Lung (tissue), 12 donors: ENCODE data around the gene AOAH. TPM values are rescaled to one million over a fixed set of nuclear protein-coding genes. Genes with fewer than 3 reads are reported as not detected.

Experiments
- ATAC-seq: fragments of 200-7000 bp; cut with Tn5 transposase; one replicate; pipeline ENCODE4 v1.9.1; 2020; ENCODE audit warnings: moderate number of reproducible peaks; ENCODE audit not compliant: insufficient read depth, low FRiP score
- DNase-seq, 3 donors: peaks; one replicate each; pipeline ENCODE4 v3.0.0-alpha.2; 2013 to 2017
- H3K27ac ChIP-seq, 2 donors: one replicate each; pipeline ENCODE4 v1.5.1; 2013; ENCODE audit warnings: mild to moderate bottlenecking in 2 of 2, moderate library complexity in 2 of 2, control low read depth in 1 of 2, inconsistent platforms in 1 of 2, low read depth in 1 of 2, low read length in 1 of 2
- H3K27me3 ChIP-seq, 3 donors: one replicate each; pipeline ENCODE4 v1.5.1; 2013; ENCODE audit warnings: low read length in 2 of 3; ENCODE audit not compliant: control insufficient read depth in 3 of 3, insufficient read depth in 3 of 3
- H3K36me3 ChIP-seq, 4 donors: one replicate each; pipeline ENCODE4 v1.5.1; 2013; ENCODE audit warnings: low read length in 4 of 4, mild to moderate bottlenecking in 1 of 4, moderate library complexity in 1 of 4; ENCODE audit not compliant: control insufficient read depth in 4 of 4, insufficient read depth in 4 of 4
- H3K4me1 ChIP-seq, 5 donors: one replicate each; pipeline ENCODE4 v1.5.1; 2013; ENCODE audit warnings: low read length in 5 of 5, mild to moderate bottlenecking in 2 of 5, moderate library complexity in 1 of 5; ENCODE audit not compliant: control insufficient read depth in 5 of 5, insufficient read depth in 5 of 5
- H3K4me3 ChIP-seq: one replicate; pipeline ENCODE4 v1.5.1; 2013; ENCODE audit warnings: mild to moderate bottlenecking, control low read depth, moderate library complexity
- H3K9ac ChIP-seq, 2 donors: one replicate each; pipeline ENCODE4 v1.5.1; 2013; ENCODE audit warnings: low read length in 2 of 2, control low read depth in 1 of 2; ENCODE audit not compliant: insufficient read depth in 1 of 2
- H3K9me3 ChIP-seq, 4 donors: one replicate each; pipeline ENCODE4 v1.5.1; 2013; ENCODE audit warnings: low read length in 3 of 4, mild to moderate bottlenecking in 1 of 4, moderate library complexity in 1 of 4; ENCODE audit not compliant: control insufficient read depth in 4 of 4, insufficient read depth in 3 of 4
- WGBS, 2 donors: extraction: QIAGEN DNeasy Blood & Tissue Kit; methylation state at CpG; one replicate each; pipeline ENCODE4 v1.1.7; 2013; 5-methylcytosine and 5-hydroxymethylcytosine counted together
- polyA plus RNA-seq, 2 donors: library from polyadenylated mRNA; stranded (reverse); fragments of 200-250 nt; gene quantifications; one replicate each; pipeline ENCODE4 v1.2.1, GENCODE V29; 2013
- total RNA-seq, 2 donors: library from RNA; depleted of rRNA in 1 of 2; stranded (reverse); fragments of >200 nt in 1 of 2; gene quantifications; one replicate each; pipeline ENCODE4 v1.2.1, GENCODE V29; 2014 to 2021
- TF ChIP-seq, protein P1 (sequence below): IDR thresholded peaks from 2 replicates; pipeline ENCODE4 v1.5.1; 2012; ENCODE audit warnings: mild to moderate bottlenecking; ENCODE audit errors: control extremely low read depth, extremely low read depth
- donor health status: control.
- donor health status: control.
- donor health status: Bipolar disorder and iron deficiency.
- donor health status: healthy.
- donor health status: DM: yes; HTN: yes; CAD: no.

AOAH gene
- total and polyA plus RNA-seq, 4 donors = 4.7 to 36.4 (median 29.0) TPM

DNA sequence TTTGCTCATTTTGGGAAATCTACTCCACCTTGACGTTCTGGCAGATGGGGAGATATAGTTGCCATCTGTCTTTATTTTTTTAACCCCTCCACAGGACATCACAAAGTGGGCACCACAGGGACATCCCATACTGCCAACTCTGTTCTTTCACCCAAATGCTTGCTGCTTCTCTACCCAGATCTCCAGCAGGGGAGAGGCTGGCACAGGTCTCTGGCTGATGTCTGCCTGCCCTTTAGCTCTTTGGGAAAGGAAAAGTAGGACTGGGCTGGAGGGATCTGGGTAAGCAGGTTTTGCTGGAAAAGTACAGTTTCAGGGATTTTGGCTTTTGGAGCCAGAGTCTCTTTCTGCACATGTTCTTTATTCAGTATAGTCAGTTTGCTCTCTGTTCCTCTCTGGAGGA is 178.0 kb downstream of the AOAH start:
- WGBS, 2 donors = 53 to 81% methylated on average over 1 of the region's 1 CpG
- Histone ChIP-seq H3K27ac (no peak overlapping the region), H3K4me3 (no peak overlapping the region), H3K9ac (no peak overlapping the region), H3K27me3 (no peaks in the 10 kb centered on the region), H3K9me3 (peaks cover 0 to 1% (median 0%) of the 10 kb centered on the region in 4 donors), H3K4me1 (no peaks in the 10 kb centered on the region), H3K36me3 (no peaks in the 10 kb centered on the region)
- ATAC-seq (no peak), DNase-seq (no peak)
- TF ChIP-seq, protein P1, sequence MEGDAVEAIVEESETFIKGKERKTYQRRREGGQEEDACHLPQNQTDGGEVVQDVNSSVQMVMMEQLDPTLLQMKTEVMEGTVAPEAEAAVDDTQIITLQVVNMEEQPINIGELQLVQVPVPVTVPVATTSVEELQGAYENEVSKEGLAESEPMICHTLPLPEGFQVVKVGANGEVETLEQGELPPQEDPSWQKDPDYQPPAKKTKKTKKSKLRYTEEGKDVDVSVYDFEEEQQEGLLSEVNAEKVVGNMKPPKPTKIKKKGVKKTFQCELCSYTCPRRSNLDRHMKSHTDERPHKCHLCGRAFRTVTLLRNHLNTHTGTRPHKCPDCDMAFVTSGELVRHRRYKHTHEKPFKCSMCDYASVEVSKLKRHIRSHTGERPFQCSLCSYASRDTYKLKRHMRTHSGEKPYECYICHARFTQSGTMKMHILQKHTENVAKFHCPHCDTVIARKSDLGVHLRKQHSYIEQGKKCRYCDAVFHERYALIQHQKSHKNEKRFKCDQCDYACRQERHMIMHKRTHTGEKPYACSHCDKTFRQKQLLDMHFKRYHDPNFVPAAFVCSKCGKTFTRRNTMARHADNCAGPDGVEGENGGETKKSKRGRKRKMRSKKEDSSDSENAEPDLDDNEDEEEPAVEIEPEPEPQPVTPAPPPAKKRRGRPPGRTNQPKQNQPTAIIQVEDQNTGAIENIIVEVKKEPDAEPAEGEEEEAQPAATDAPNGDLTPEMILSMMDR = no peak

DNA sequence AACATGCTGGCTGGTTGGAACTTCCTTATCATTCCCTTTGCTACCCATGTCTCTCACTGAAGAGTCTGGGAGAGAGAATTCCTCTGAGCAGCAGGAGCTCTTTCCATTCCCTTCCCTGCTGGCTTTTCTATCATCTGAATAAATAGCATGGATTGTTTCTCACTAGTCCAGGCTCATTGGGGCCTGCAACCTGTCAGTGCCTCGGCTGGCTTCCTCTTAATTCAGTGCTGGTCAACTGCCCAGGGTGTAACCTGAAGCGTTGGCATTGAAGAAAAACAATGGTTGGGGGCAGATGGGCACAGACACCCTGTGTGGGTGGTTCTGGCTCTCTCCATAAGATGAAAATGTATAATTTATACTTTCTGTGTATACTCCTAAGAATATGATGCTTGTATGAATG is 179.0 kb downstream of the AOAH start:
- TF ChIP-seq, protein P1 = no peak
- Histone ChIP-seq H3K36me3 (no peaks in the 10 kb centered on the region), H3K27me3 (no peaks in the 10 kb centered on the region), H3K9ac (no peak overlapping the region), H3K9me3 (peaks cover 0 to 1% (median 0%) of the 10 kb centered on the region in 4 donors), H3K27ac (no peak overlapping the region), H3K4me1 (no peaks in the 10 kb centered on the region), H3K4me3 (no peak overlapping the region)
- WGBS, 2 donors = 76 to 90% methylated on average over 2 of the region's 2 CpGs
- DNase-seq (no peak), ATAC-seq (no peak)

DNA sequence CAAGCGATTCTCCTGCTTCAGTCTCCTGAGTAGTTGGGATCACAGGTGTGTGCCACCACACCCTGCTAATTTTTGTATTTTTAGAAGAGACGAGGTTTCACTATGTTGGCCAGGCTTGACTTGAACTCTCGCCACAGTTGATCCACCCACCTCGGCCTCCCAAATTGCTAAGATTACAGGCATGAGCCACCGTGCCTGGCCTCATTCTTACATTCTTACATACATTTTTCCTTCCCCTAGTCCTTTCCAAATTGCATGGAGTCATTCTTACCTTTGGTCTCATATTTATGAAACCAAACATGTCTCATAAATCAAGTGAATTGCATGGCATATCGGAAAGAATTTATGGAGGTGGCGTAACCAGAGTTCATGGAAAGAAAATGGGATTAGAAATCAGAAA is 186.2 kb downstream of the AOAH start:
- no peak for ATAC-seq
- H3K4me3 ChIP-seq = no peak overlapping the region
- no peak overlapping the region for H3K27ac ChIP-seq
- WGBS, 2 donors = 81 to 96% methylated on average over 7 of the region's 7 CpGs
- no peaks in the 10 kb centered on the region for H3K9me3 ChIP-seq
- no peaks in the 10 kb centered on the region for H3K27me3 ChIP-seq
- H3K36me3 ChIP-seq = no peaks in the 10 kb centered on the region
- no peak overlapping the region for H3K9ac ChIP-seq
- no peaks in the 10 kb centered on the region for H3K4me1 ChIP-seq
- DNase-seq = no peak
- TF ChIP-seq, protein P1 = no peak
